GM12872 (cell line): Measurements from ENCODE around the gene COBL.

Experiments
- TF ChIP-seq, protein P1 (sequence below): IDR thresholded peaks from 3 replicates; pipeline ENCODE4 v1.5.1; 2011; ENCODE audit warnings: low read depth, mild to moderate bottlenecking, low read length, moderate library complexity; ENCODE audit not compliant: insufficient read depth

COBL gene

DNA sequence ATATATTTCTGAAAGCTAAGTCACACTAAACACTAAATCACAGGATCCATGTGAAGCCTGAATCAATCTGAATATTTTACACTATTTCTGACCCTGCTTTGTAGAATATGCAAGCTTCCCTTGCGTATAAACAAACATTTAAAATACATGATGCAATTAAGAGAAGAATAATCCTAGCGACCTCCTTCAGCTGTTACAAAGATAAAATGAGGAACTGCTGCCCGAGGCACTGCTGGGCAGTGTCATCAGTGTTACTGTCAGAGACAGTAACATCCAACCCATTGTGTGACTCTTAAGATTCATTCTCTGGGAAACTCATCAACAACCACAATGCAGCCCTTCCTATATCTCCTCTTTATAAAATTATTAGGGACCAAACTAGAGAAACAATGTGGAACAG is 61.6 kb downstream of the COBL start:
- TF ChIP-seq, protein P1, sequence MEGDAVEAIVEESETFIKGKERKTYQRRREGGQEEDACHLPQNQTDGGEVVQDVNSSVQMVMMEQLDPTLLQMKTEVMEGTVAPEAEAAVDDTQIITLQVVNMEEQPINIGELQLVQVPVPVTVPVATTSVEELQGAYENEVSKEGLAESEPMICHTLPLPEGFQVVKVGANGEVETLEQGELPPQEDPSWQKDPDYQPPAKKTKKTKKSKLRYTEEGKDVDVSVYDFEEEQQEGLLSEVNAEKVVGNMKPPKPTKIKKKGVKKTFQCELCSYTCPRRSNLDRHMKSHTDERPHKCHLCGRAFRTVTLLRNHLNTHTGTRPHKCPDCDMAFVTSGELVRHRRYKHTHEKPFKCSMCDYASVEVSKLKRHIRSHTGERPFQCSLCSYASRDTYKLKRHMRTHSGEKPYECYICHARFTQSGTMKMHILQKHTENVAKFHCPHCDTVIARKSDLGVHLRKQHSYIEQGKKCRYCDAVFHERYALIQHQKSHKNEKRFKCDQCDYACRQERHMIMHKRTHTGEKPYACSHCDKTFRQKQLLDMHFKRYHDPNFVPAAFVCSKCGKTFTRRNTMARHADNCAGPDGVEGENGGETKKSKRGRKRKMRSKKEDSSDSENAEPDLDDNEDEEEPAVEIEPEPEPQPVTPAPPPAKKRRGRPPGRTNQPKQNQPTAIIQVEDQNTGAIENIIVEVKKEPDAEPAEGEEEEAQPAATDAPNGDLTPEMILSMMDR = no peak

DNA sequence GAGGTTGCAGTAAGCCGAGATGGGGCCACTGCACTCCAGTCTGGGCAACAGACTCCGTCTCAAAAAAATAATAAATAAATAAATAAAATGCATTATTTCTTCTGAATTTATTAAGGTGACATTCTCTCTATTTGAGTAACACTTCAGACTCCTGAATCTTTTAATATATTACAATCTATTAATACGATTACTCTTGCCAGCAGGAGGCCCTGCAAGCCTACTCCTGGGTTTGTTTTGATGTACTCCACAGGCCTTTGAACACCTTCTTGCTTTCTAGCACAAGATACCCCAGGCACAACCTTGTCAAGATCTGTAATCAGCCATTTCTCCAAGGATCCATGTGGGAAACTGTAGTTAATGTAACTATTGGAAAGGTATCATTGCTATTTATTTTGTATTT is 63.5 kb downstream of the COBL start:
- TF ChIP-seq, protein P1 = no peak

- TF ChIP-seq, protein P1 = no peak
Observed at GRCh38 chr7:51251290-51251689, 65.3 kb downstream of the COBL start.

DNA sequence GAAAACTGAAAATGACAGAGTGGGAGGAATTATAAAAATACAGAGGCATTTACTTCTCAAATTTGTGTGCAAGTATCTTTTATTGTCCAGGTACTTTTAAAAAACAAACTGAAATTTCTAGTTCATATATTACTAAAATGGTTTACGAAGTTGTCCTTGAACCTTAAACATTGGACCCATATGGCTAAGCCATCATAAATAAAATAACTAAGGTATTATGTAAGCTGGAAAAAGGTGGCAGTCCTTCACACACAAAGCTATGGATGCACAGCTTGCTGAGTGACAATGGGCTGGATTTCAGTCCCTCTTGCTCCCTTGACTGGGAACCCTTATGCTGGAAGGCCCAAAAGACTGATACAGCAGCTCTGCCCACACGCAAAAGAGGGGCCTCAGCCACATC is 66.1 kb downstream of the COBL start:
- TF ChIP-seq, protein P1 = no peak

- TF ChIP-seq, protein P1 = no peak
Observed at GRCh38 chr7:51249991-51250390, 66.6 kb downstream of the COBL start.

DNA sequence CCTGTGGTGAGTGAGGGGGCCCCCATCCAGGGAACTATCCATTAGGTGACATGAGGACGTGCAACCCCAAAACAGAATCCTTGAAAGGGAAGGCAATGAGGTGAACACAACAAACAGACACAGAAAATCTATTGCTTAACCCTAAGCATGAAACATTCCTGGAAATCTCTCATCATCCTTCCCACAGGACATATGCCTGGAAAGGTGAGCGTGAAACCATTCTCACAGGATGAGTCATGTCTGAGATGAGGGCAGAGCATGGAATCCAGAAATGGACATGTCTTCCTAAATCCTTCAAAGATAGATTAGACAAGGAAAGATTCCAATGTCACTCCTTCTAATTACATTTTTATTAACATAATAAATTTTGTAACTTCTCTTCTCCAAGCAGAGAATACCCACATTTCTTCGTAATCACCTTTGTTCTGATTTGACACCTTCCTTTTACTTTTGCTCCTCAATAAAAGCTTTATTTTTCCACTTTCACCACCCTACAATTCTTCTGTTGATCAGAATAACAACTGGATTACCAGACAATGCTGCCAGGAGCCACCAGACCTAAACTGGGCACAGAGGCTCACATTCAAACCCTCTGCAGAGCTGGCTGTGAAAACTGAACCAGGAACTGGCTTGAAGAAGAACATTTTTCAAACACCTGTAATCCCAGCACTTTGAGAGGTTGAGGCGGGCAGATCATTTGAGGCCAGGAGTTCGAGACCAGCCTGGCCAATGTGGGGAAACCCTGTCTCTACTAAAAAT is 67.2 kb downstream of the COBL start:
- TF ChIP-seq, protein P1 = no peak

- TF ChIP-seq, protein P1 = no peak
Observed at GRCh38 chr7:51246258-51247245, 70.1 kb downstream of the COBL start.
